NT2/D1 (cell line): ENCODE measurements around the gene FAM76A.
"Not testable (repeated sequence)": the region's sequence is repeated elsewhere in the genome, so short reads cannot be mapped to it uniquely, and the experiment has no call there.

Experiments used
- DNase-seq: peaks from one replicate; pipeline ENCODE4 v3.0.0-alpha.2; 2011; ENCODE audit warnings: low read depth, low spot score
- H3K27me3 ChIP-seq: 2 replicates; pipeline ENCODE4 v1.6.0; 2011; ENCODE audit warnings: mild to moderate bottlenecking; ENCODE audit not compliant: insufficient read length, insufficient read depth
- H3K36me3 ChIP-seq: 2 replicates; pipeline ENCODE4 v1.6.1; 2011; ENCODE audit warnings: mild to moderate bottlenecking, low read length, mixed read lengths; ENCODE audit not compliant: insufficient read depth, insufficient read length
- H3K4me1 ChIP-seq: 2 replicates; pipeline ENCODE4 v1.5.1; 2011; ENCODE audit not compliant: insufficient read depth, insufficient read length
- H3K4me3 ChIP-seq: 2 replicates; pipeline ENCODE4 v1.5.1; 2011; ENCODE audit warnings: low read depth; ENCODE audit not compliant: insufficient read length
- H3K9ac ChIP-seq: 2 replicates; pipeline ENCODE4 v1.6.0; 2011; ENCODE audit warnings: low read depth; ENCODE audit not compliant: insufficient read length
- H3K9me3 ChIP-seq: 2 replicates; pipeline ENCODE4 v1.5.1; 2011; ENCODE audit warnings: mild to moderate bottlenecking, low read length; ENCODE audit not compliant: insufficient read depth
- SUZ12 ChIP-seq: IDR thresholded peaks from 2 replicates; pipeline ENCODE4 v1.6.1; 2011; ENCODE audit not compliant: insufficient read length, insufficient read depth; ENCODE audit errors: extremely low read depth
- YY1 ChIP-seq: IDR thresholded peaks from 2 replicates; pipeline ENCODE4 v1.6.1; 2011; ENCODE audit not compliant: insufficient read length, insufficient read depth
- ZNF274 ChIP-seq: IDR thresholded peaks from 2 replicates; pipeline ENCODE4 v1.6.1; 2011; ENCODE audit warnings: mild to moderate bottlenecking, low read depth, low read length

Gene FAM76A

GRCh38 chr1:27686223-27686990, 39.4 kb upstream of the FAM76A start:
- H3K27me3 ChIP-seq = no peaks in the 10 kb centered on the region
- peaks cover 14% of the 10 kb centered on the region for H3K9me3 ChIP-seq
- DNase-seq = no peak
- TF ChIP-seq ZNF274 = no peak
- TF ChIP-seq YY1 = no peak
- TF ChIP-seq SUZ12 = no peak
- no peaks in the 10 kb centered on the region for H3K36me3 ChIP-seq
- H3K9ac ChIP-seq = no peak overlapping the region
- peaks cover 16% of the 10 kb centered on the region for H3K4me1 ChIP-seq
- H3K4me3 ChIP-seq = no peak overlapping the region

- no peak for DNase-seq
- Histone ChIP-seq H3K9me3 (peaks cover 23% of the 10 kb centered on the region), H3K4me1 (peaks cover 16% of the 10 kb centered on the region), H3K36me3 (no peaks in the 10 kb centered on the region), H3K9ac (no peak overlapping the region), H3K27me3 (no peaks in the 10 kb centered on the region), H3K4me3 (no peak overlapping the region)
- no peak for TF ChIP-seq SUZ12
Measured at GRCh38 chr1:27687906-27688305, 37.9 kb upstream of the FAM76A start.

GRCh38 chr1:27689423-27690173, 36.2 kb upstream of the FAM76A start:
- DNase-seq = no peak
- Histone ChIP-seq H3K9me3 (peaks cover 23% of the 10 kb centered on the region), H3K4me3 (no peak overlapping the region), H3K36me3 (no peaks in the 10 kb centered on the region), H3K4me1 (peaks cover 16% of the 10 kb centered on the region), H3K27me3 (no peaks in the 10 kb centered on the region), H3K9ac (no peak overlapping the region)
- TF ChIP-seq YY1 = no peak
- no peak for TF ChIP-seq SUZ12
- TF ChIP-seq ZNF274 = no peak

GRCh38 chr1:27690183-27690582, 35.6 kb upstream of the FAM76A start:
- no peak for TF ChIP-seq SUZ12
- TF ChIP-seq YY1 = no peak
- no peak for TF ChIP-seq ZNF274
- Histone ChIP-seq H3K27me3 (no peaks in the 10 kb centered on the region), H3K9ac (no peak overlapping the region), H3K9me3 (peaks cover 23% of the 10 kb centered on the region), H3K4me3 (no peak overlapping the region), H3K4me1 (peaks cover 16% of the 10 kb centered on the region), H3K36me3 (no peaks in the 10 kb centered on the region)
- DNase-seq = no peak

GRCh38 chr1:27696835-27697234, 28.9 kb upstream of the FAM76A start:
- H3K9ac ChIP-seq, H3K27me3 ChIP-seq, H3K9me3 ChIP-seq, H3K36me3 ChIP-seq, H3K4me3 ChIP-seq, H3K4me1 ChIP-seq, DNase-seq: not testable (repeated sequence)

GRCh38 chr1:27704958-27705357, 20.8 kb upstream of the FAM76A start:
- no peak overlapping the region for H3K4me3 ChIP-seq
- peaks cover 4% of the 10 kb centered on the region; the same call in 1 of the 2 replicates for H3K9me3 ChIP-seq
- TF ChIP-seq YY1 (no peak), ZNF274 (no peak), SUZ12 (no peak)
- H3K4me1 ChIP-seq = no peaks in the 10 kb centered on the region
- no peaks in the 10 kb centered on the region for H3K36me3 ChIP-seq
- no peaks in the 10 kb centered on the region for H3K27me3 ChIP-seq
- H3K9ac ChIP-seq = no peak overlapping the region
- no peak for DNase-seq

- H3K9ac ChIP-seq = no peak overlapping the region
- DNase-seq = no peak
- no peaks in the 10 kb centered on the region for H3K27me3 ChIP-seq
- no peak overlapping the region for H3K4me3 ChIP-seq
- H3K4me1 ChIP-seq = no peaks in the 10 kb centered on the region
- no peaks in the 10 kb centered on the region for H3K36me3 ChIP-seq
- peaks cover 4% of the 10 kb centered on the region; the same call in 1 of the 2 replicates for H3K9me3 ChIP-seq
- TF ChIP-seq ZNF274 = no peak
- no peak for TF ChIP-seq SUZ12
- TF ChIP-seq YY1 = no peak
Measured at GRCh38 chr1:27705545-27705944, 20.2 kb upstream of the FAM76A start.

GRCh38 chr1:27710574-27710973, 15.2 kb upstream of the FAM76A start:
- no peak overlapping the region for H3K4me3 ChIP-seq
- 0 out of 2 replicates have a peak, but pooled peaks cover under 1% of the 10 kb centered on the region for H3K9me3 ChIP-seq
- H3K27me3 ChIP-seq = no peaks in the 10 kb centered on the region
- no peaks in the 10 kb centered on the region for H3K36me3 ChIP-seq
- no peak overlapping the region for H3K9ac ChIP-seq
- TF ChIP-seq ZNF274 (no peak), SUZ12 (no peak), YY1 (no peak)
- H3K4me1 ChIP-seq = no peaks in the 10 kb centered on the region
- no peak for DNase-seq
